Umbilical cord (tissue), 2 donors: ENCODE measurements around the gene DOCK2. TPM values are rescaled to one million over a fixed set of nuclear protein-coding genes. Genes with fewer than 3 reads are reported as not detected.
A peak's percentile ranks its signal among the peaks of the same experiment; 100 is the strongest.
"Not testable (repeated sequence)": the region's sequence is repeated elsewhere in the genome, so short reads cannot be mapped to it uniquely, and the experiment has no call there.

Source experiments
- DNase-seq: peaks from one replicate; pipeline ENCODE4 v3.0.0-alpha.2; 2015; ENCODE audit warnings: low spot score
- total RNA-seq: library from RNA; depleted of rRNA; stranded (reverse); fragments of >200 nt; gene quantifications from one replicate; pipeline ENCODE4 v1.2.3, GENCODE V29; 2014; ENCODE audit warnings: low replicate concordance; ENCODE audit not compliant: insufficient read depth

The DOCK2 gene
- total RNA-seq, 1 donor from 2014 or later, result 72.5 TPM

GRCh38 chr5:169788168-169788567 lies 151.1 kb downstream of the DOCK2 start:
- DNase-seq, result no peak

DNA sequence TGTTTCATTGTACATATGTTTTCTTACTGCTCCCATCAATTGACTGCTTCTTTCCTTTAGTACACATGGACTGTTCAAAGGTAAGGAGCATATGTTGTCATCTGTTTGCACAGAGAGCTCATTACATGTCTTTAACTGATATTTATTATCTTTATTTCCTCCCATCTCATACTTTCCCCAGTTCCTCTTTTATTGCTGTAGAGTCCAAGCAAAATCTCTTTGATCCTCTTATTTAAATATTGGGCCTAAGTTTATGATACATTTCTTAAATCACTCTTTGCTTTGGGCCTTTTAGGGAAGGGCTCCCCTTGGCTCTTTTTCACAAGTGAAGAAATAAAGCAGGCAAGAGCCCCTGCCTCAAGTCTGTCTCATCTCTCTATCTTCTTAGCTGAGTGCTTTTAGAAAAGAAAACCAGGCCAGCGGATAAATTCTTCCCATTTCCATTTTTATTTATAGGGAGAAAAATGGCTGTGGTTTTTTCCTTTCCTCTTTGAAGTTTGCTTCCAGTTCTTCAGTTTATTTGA lies 152.4 kb downstream of the DOCK2 start:
- DNase-seq, result peak; percentile 90

DNA sequence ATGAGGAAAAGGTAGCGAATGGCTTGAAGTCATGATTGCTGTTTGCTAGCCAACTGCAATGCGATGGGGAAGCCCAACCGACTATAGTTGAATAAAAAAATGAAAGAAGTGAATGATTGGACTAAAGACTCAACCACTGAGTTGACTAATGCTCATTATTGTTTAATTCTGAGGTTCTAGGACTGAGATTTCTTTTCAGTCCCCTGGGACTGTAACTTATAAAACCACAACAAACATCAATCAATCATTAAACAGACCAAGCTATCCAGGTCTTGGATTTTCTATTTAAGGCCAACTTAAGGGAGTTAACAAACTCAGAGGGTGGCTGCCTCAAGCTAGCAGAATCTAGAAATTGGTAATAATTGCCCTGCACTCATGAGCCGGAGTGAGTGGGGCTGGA lies 154.2 kb downstream of the DOCK2 start:
- no peak for DNase-seq

DNA sequence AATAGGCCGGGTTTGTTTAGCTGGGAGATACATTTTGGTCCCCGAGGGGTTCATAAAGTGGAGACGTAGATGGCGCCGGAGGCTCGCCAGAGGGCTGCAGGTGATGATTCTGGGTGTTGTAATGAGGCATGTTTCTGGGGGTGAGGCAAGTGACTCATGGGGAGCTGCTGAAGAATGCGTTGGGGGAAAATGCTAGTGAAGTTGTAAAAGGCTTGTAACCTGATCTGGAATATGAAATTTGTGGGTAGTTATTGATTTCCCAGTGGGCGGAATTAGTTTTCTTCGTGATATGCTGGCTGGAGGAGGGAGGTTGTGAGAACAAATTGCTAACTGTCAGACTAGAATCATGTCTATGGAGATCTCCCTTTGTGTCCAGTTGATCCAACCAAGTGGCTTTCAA lies 158.3 kb downstream of the DOCK2 start:
- no peak for DNase-seq

- DNase-seq, result no peak
These were observed 159.7 kb downstream of the DOCK2 start for GRCh38 chr5:169796731-169797130.

- DNase-seq, result no peak
These were observed 160.5 kb downstream of the DOCK2 start for GRCh38 chr5:169797577-169797976.

DNA sequence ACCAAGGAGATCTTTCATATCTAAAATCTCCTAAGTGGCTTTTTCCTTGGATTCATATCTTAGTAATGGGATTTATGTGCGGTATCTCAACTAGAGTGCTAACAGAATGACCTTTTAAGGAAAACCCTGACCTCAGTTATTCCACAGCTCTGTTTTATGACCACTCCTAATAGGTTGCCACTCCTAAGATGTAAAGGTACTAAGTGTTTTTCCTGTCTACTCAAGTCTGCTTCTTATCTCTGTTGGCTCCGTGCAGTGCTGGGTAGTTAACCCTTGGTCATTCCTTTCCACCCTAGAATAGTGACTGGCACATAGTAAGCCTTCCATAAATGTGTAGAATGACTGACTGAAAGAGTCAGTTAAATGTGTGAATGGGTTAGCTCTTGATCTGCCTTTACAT lies 161.4 kb downstream of the DOCK2 start:
- DNase-seq, result peak; percentile 18

- no peak for DNase-seq
These were observed 162.0 kb downstream of the DOCK2 start for GRCh38 chr5:169798906-169799660.

- DNase-seq, result no peak
These were observed 164.3 kb downstream of the DOCK2 start for GRCh38 chr5:169801324-169801777.

- DNase-seq, result peak; percentile 18
These were observed 164.7 kb downstream of the DOCK2 start for GRCh38 chr5:169801781-169802180.

DNA sequence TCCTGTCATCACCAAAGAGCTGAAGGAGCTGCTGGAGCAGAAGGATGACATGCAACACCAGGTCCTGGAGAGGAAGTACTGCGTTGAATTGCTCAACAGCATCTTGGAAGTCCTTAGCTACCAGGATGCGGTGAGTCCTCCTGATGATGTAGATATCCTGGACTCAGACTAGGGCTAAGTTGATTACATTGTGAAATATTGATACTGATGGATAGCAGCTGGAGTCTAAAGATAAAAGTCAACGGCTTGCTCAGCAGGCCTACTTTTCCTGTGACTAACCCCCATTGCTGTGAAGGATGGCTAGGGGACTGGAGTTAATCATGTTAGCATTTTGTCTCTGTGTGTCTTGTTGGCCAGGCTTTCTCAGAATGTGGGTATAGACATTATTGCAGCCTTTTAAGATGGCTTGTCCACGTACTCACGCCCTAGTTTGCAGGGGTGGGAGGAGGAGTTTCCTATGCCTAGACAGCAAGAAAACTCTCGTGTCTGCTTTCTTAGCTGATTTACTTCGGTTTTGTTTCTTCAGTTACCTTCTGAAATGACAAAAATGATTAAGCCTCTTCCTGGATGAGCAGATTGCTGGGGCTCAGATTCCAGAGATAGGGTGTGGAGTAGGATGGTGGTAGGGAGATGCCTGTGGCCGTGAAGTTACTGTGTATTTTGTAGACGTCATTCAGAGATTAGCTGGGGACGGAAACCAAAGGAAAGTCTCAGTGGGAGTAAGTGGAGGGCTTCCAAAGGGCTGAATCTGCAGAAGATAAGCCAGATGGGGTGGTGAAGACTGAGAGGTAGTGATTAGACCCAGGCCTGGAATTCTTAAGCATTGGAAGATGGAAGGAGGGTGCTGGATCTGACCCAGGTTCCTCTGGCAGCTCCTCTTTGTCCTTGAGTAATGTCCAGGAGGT lies 166.3 kb downstream of the DOCK2 start:
- DNase-seq, result peak; percentile 92

DNA sequence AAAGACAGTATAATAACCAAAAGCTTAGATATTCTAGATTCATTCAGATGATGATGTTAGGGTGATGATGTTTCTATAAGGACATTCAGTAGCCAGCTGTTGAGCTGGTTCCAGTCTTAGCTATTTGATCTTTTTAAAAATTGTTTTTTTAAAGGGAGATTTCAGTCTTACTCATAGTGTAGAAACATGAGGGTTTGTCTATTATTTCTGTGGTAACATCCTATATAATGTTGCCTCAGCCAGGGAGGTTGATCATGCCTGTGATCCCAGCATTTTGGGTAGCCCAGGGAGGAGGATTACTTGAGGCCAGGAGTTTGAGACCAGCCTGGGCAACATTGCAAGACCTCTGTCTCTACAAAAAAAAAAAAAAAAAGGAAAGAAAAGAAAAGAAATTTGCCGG lies 167.8 kb downstream of the DOCK2 start:
- no peak for DNase-seq

DNA sequence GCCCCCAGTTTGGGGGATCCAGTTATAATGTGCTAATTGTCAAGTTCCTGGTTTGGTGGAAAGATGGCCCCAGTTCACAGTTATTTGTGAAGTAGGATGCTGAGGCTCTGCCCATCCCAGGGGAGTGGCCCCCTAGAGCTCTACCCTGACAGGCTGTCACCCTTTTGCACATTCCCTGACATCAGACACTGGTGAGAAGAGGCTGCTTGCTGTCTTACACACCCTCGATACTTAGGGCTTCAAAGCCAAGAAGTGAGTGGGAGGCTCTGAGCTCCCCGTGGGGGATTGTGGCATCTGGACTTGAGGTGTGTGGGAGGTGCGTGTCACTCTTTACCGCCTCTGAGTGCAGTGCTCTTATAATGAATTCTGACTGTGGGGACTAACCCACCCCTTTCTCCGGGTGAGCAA lies 168.5 kb downstream of the DOCK2 start:
- no peak for DNase-seq

DNA sequence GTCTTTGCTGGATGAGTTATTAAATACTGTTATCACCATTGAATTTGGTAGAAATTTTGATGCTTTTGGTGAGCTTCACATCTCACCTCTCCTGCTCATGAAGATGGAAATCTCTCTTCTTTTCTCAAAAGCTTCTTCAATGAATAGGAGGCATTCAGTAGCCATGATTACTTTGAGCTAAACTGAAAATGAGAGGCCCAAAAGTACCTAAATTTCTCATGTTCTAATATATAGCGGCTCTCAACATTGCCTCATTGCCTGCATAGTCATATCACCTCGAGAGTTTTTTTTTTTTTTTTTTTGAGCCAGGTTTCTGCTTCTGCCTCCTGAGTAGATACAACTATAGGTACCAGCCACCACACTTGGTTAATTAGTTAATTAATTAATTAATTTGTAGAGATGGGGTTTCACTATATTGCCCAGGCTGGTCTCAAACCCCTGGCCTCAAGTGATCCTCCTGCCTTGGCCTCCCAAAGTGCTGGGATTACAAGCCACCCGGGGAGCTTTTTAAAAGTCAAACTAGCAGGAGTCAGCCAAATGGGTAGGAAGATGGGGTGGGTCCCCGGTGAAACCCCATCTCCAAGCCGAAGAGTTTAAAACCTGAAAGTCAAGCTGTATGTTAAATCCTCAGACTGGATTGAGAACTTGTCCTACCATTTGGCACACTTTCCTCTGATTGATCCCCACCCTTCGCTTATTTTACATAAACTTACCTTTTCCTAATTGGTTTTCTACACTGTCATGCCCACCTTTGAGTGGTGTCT lies 169.0 kb downstream of the DOCK2 start:
- no peak for DNase-seq

DNA sequence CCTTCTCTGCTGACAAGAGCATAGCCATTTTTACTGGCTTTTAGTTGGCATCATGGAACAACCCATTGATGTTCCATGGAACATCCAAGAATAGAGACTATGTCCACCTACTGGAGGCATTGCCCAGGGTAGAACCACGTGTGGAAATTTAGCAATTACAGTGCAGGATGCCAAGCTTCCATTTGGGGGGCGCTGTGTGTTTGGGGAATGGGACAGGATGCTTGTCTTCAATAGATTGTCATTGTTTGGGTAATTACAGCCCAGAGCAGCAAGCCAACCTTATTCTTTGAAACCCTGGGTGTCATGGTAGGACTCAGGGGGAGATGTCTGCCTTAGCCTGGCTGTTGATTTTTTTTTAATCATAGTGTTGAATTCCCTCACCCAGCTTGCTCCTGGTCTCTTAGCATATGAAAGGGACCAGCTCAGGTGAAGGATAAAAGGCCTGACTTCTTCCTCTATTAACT lies 171.1 kb downstream of the DOCK2 start:
- DNase-seq, result no peak

DNA sequence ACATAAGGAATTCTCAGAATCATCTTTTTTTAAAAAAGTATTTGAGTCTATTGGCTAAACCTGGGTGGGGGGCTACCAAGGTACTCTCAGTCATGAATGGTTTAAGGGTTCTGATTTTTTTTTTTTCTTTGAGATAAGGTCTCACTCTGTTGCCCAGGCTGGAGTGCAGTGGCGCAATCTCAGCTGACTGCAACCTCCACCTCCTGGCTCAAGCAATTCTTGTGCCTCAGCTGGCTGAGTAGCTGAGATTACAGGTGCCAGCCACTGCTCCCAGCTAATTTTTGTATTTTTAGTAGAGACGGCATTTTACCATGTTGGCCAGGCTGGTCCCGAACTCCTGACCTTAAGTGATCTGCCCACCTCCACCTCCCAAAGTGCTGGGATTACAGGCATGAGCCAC lies 171.8 kb downstream of the DOCK2 start:
- DNase-seq, result not testable (repeated sequence)

- DNase-seq, result no peak
These were observed 172.2 kb downstream of the DOCK2 start for GRCh38 chr5:169809281-169809680.

- no peak for DNase-seq
These were observed 173.4 kb downstream of the DOCK2 start for GRCh38 chr5:169810524-169810923.

GRCh38 chr5:169811023-169811422 lies 173.9 kb downstream of the DOCK2 start:
- DNase-seq, result no peak

DNA sequence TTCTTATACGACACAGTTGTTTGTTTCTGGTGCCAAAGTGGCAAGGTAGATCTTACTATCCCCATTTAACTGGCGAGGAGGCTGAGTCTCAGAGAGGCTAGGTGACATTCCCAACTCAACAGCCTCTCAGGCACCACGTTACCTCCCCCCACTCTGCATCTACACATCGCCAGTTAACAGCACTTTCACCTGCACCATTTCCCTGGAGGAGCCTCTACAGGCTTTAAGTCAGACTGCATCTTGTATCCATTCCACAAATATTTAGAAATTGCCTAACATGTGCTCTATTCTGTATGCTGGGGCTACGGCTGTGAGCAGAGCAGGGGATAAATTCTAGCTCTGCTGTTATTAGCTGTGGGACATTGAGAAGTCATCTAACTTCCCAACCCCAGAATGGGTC lies 174.6 kb downstream of the DOCK2 start:
- no peak for DNase-seq

GRCh38 chr5:169812786-169813185 lies 175.7 kb downstream of the DOCK2 start:
- no peak for DNase-seq

DNA sequence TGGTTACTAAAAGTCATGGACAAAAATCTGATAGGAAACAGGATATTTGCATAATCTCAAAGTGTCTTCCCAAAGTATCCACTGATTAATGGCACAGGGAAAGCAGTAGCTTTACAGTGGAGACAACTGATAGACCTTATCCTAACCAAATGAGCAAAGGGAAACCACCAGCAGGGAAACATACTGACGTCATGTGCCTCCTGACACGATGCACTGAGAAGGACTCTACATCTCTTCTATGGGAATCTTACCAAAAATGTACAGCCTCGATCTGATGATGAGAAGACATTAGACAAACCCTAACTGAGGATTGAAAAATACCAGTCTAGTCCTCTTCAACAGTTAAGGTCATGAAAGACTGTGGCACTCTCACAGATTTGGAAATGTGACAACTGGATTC lies 177.0 kb downstream of the DOCK2 start:
- DNase-seq, result no peak
